Left lung (tissue), 10 donors: ENCODE data around the gene INCA1. TPM values are rescaled to one million over a fixed set of nuclear protein-coding genes. Genes with fewer than 3 reads are reported as not detected.

Experiments
- ATAC-seq: fragments of 200-7000 bp; cut with Tn5 transposase; one replicate; pipeline ENCODE4 v1.9.1; 2020; ENCODE audit warnings: moderate library complexity
- DNase-seq, 4 donors: peaks; one replicate each; pipeline ENCODE4 v3.0.0-alpha.2; 2013 to 2020
- H3K27ac ChIP-seq, 2 donors: fragments of 200-600 bp; sonication (generic) in 1 of 2; one replicate each; pipeline versions ENCODE4 v1.5.0 to v1.8.0; 2020 to 2021
- H3K27me3 ChIP-seq, 2 donors: fragments of 200-600 bp; sonication (generic) in 1 of 2; one replicate each; pipeline versions ENCODE4 v1.5.0 to v1.8.0; 2020 to 2021
- H3K36me3 ChIP-seq, 2 donors: fragments of 200-600 bp; sonication (generic) in 1 of 2; one replicate each; pipeline versions ENCODE4 v1.5.0 to v1.8.0; 2020 to 2021
- H3K4me1 ChIP-seq, 2 donors: fragments of 200-600 bp; one replicate each; pipeline ENCODE4 v1.8.0; 2021
- H3K4me3 ChIP-seq, 2 donors: fragments of 200-600 bp; sonication (generic) in 1 of 2; one replicate each; pipeline versions ENCODE4 v1.5.0 to v1.8.0; 2020 to 2021; ENCODE audit warnings: mild to moderate bottlenecking in 1 of 2
- H3K9me3 ChIP-seq, 2 donors: fragments of 200-600 bp; sonication (generic) in 1 of 2; one replicate each; pipeline versions ENCODE4 v1.5.0 to v1.8.0; 2020 to 2021
- intact Hi-C, 2 donors: fragments of 100-400 bp; cut with DNase I; formaldehyde crosslinking; loops; one replicate each; pipeline versions ENCODE4 v1.11.2 to v1.14.2; 2022
- polyA plus RNA-seq, 6 donors: library from polyadenylated mRNA; unstranded; fragments of 120-200 nt; gene quantifications; one replicate each; pipeline ENCODE4 v1.2.1, GENCODE V29; 2013; ENCODE audit not compliant: insufficient read length in 6 of 6
- total RNA-seq, 2 donors: library from RNA; stranded (reverse); fragmentation: NEBNext Ultra II Directional; extraction: Animal tissue kit (Norgen Biotek cat#: 25700); gene quantifications; one replicate each; pipeline ENCODE4 v1.2.1, GENCODE V29; 2021
- TF ChIP-seq, protein P1 (sequence below), 2 donors: fragments of 200-600 bp; sonication (generic) in 1 of 2; IDR thresholded peaks; one replicate each; pipeline versions ENCODE4 v1.5.0 to v1.8.0; 2021; ENCODE audit warnings: antibody characterized with exemption in 2 of 2
- donor health status: DM: no; HTN: yes; CAD: no.
- donor health status: DM: no; HTN: no; CAD: no.

INCA1 gene
- total and polyA plus RNA-seq, 8 donors, result 1.0 to 11.5 (median 8.6) TPM

DNA sequence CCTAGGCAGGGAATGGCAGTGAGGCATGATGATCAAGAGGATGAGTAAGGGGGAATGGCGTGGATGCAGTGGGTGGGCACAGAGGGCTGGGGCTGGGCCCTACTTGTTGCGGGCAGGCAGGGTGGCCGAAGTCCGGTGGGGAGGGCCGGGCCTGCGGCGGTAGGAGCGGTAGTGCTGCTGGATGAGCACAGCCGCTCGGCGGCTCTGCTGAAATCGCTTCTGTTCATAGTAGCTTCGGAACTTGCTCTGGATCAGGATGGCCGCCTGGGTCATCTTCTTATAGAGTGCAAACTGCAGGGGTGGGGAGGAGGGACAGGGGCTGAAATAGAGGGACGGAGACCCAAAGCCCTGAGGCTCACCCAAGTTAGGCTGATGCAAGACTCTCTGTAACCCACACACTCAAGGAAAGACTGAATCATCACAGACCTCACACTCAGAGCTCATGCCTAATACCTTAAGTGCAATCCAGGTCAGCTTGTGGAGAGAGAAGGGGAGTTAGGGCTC lies 28.2 kb downstream of the INCA1 start:
- TF ChIP-seq, protein P1, sequence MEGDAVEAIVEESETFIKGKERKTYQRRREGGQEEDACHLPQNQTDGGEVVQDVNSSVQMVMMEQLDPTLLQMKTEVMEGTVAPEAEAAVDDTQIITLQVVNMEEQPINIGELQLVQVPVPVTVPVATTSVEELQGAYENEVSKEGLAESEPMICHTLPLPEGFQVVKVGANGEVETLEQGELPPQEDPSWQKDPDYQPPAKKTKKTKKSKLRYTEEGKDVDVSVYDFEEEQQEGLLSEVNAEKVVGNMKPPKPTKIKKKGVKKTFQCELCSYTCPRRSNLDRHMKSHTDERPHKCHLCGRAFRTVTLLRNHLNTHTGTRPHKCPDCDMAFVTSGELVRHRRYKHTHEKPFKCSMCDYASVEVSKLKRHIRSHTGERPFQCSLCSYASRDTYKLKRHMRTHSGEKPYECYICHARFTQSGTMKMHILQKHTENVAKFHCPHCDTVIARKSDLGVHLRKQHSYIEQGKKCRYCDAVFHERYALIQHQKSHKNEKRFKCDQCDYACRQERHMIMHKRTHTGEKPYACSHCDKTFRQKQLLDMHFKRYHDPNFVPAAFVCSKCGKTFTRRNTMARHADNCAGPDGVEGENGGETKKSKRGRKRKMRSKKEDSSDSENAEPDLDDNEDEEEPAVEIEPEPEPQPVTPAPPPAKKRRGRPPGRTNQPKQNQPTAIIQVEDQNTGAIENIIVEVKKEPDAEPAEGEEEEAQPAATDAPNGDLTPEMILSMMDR (IDR thresholded peaks at IDR 0.05), result no peak
- Histone ChIP-seq H3K27me3 (no peaks in the 10 kb centered on the region), H3K36me3 (peaks cover 0 to 56% of the 10 kb centered on the region in 2 donors), H3K4me3 (peak overlapping the region; percentile 48 to 67), H3K9me3 (no peaks in the 10 kb centered on the region), H3K27ac (peak overlapping the region; percentile 93 to 94), H3K4me1 (peaks cover 17 to 57% of the 10 kb centered on the region in 2 donors)
- ATAC-seq, result no peak
- DNase-seq, result no peak
- intact Hi-C loops, result no loop called here

GRCh38 chr17:4968486-4969046 lies 28.8 kb downstream of the INCA1 start:
- DNase-seq, result no peak

GRCh38 chr17:4967539-4968485 lies 29.5 kb downstream of the INCA1 start, which contains the start of gene SPAG7:
Gene SPAG7 (minus strand): TSS chr17:4967817. CDS start chr17:4967804, 13 bp downstream.
- Histone ChIP-seq H3K27me3 (no peaks in the 10 kb centered on the region), H3K4me1 (peaks cover 17 to 52% of the 10 kb centered on the region in 2 donors), H3K36me3 (peaks cover 0 to 43% of the 10 kb centered on the region in 2 donors), H3K27ac (peak within 1 kb of the TSS; percentile 94 to 97), H3K4me3 (peak within 1 kb of the TSS; percentile 63 to 67), H3K9me3 (no peaks in the 10 kb centered on the region)
- TF ChIP-seq, protein P1 (IDR thresholded peaks at IDR 0.05), result no peak
- DNase-seq, result peak; percentile 95 to 100 (median 98)
- ATAC-seq, result peak; percentile 82
- intact Hi-C loops, result no loop called here

More at GRCh38 chr17:4968486-4969046, 28.8 kb downstream of the INCA1 start:
- Histone ChIP-seq H3K27me3 (no peaks in the 10 kb centered on the region), H3K9me3 (no peaks in the 10 kb centered on the region), H3K4me3 (peak overlapping the region; percentile 48 to 67), H3K27ac (peak overlapping the region; percentile 93 to 94), H3K36me3 (peaks cover 0 to 51% of the 10 kb centered on the region in 2 donors), H3K4me1 (peaks cover 17 to 57% of the 10 kb centered on the region in 2 donors)
- intact Hi-C loops, result no loop called here
- TF ChIP-seq, protein P1 (IDR thresholded peaks at IDR 0.05), result no peak
- ATAC-seq, result no peak

DNA sequence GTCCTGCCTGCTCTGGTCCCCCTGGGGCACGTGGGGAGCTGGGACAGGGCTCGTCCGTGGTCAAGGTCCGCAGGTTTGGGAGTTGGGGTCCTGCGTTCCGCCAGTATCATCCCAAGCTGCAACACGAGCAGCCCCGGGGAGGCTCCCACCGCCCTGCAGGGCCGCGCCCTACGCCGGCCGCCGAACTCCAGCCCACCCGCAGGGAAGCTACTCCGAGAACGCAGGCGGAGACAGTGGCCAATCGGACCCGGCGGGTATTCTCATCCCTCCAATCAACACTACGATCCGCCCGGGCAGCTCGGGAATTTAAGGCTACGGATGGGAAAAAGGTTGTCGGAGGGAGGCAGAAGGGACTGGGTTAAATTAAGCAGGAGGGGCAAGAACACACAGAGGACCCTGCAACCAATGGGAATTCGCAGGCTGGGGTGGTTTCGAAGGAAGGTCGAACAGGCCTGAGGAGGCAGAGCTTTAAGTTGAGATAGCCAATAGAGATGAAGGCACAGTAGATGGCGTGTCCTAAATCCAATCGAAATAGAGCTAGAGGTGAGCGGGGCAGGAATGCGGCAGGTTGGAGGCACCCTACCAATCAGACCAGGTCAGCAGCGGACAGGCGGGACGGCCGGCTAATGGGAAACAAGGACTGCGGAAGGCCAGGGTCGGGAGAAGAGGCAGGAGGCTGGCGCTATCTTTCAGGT lies 30.3 kb downstream of the INCA1 start:
- Histone ChIP-seq H3K36me3 (peaks cover 0 to 35% of the 10 kb centered on the region in 2 donors), H3K27me3 (no peaks in the 10 kb centered on the region), H3K9me3 (no peaks in the 10 kb centered on the region), H3K4me1 (peaks cover 17 to 46% of the 10 kb centered on the region in 2 donors), H3K4me3 (peak overlapping the region; percentile 63 to 67), H3K27ac (peak overlapping the region; percentile 94 to 97)
- intact Hi-C loops, result no loop called here
- ATAC-seq (peak; percentile 87), DNase-seq (peak; percentile 94 to 100 (median 99))
- TF ChIP-seq, protein P1 (IDR thresholded peaks at IDR 0.05), result no peak
